Stomach (tissue), 4 donors: Measurements from ENCODE around the gene ZNG1E.
"Not testable (repeated sequence)": the region's sequence is repeated elsewhere in the genome, so short reads cannot be mapped to it uniquely, and the experiment has no call there.

ENCODE experiments used
- CTCF ChIP-seq, 7 experiments: fragments of 450-650 bp in 4 of 7; fragments of 200-600 bp in 3 of 7; sonication (generic) in 3 of 7; IDR thresholded peaks; one replicate each; pipeline ENCODE4 v1.5.1; 2016 to 2019; ENCODE audit warnings: antibody characterized with exemption in 7 of 7, control low read depth in 2 of 7, mild to moderate bottlenecking in 1 of 7
- EP300 ChIP-seq: sonication (generic); formaldehyde crosslinking; IDR thresholded peaks from one replicate; pipeline ENCODE4 v1.6.1; 2017; ENCODE audit warnings: antibody characterized with exemption
- POLR2A ChIP-seq, 4 donors: fragments of 450-650 bp; IDR thresholded peaks; one replicate each; pipeline ENCODE4 v1.6.1; 2016; ENCODE audit warnings: antibody characterized with exemption in 4 of 4, control low read depth in 2 of 4, mild to moderate bottlenecking in 1 of 4, moderate library complexity in 1 of 4

- TF ChIP-seq CTCF (IDR thresholded peaks at IDR 0.05); EP300; POLR2A (IDR thresholded peaks at IDR 0.05): not testable (repeated sequence)
Observed at GRCh38 chr9:65676389-65676788, 661 bp downstream of the ZNG1E start.
